Osteocyte (in vitro differentiated cells): ENCODE measurements around the gene EDIL3. TPM values are rescaled to one million over a fixed set of nuclear protein-coding genes. Genes with fewer than 3 reads are reported as not detected.
A peak's percentile ranks its signal among the peaks of the same experiment; 100 is the strongest.

Source experiments
- DNase-seq: peaks from one replicate; pipeline ENCODE4 v3.0.0; 2021; ENCODE audit warnings: mixed read lengths; ENCODE audit not compliant: unreplicated experiment; ENCODE audit errors: extremely low spot score
- H3K27ac Mint-ChIP-seq: one replicate; pipeline ENCODE4 v1.8.0; 2021; ENCODE audit warnings: mild to moderate bottlenecking, mixed read lengths; ENCODE audit not compliant: unreplicated experiment
- H3K27me3 Mint-ChIP-seq: one replicate; pipeline ENCODE4 v1.8.0; 2021; ENCODE audit warnings: mixed read lengths; ENCODE audit not compliant: unreplicated experiment
- H3K36me3 Mint-ChIP-seq: one replicate; pipeline ENCODE4 v1.8.0; 2021; ENCODE audit warnings: mixed read lengths; ENCODE audit not compliant: unreplicated experiment
- H3K4me1 Mint-ChIP-seq: one replicate; pipeline ENCODE4 v1.8.0; 2021; ENCODE audit warnings: mixed read lengths; ENCODE audit not compliant: unreplicated experiment
- H3K4me3 Mint-ChIP-seq: one replicate; pipeline ENCODE4 v1.8.0; 2021; ENCODE audit warnings: mild to moderate bottlenecking, moderate library complexity, mixed read lengths; ENCODE audit not compliant: unreplicated experiment
- H3K9me3 Mint-ChIP-seq: one replicate; pipeline ENCODE4 v1.8.0; 2021; ENCODE audit warnings: mixed read lengths; ENCODE audit not compliant: unreplicated experiment
- CTCF ChIP-seq: fragments of 200-600 bp; sonication (generic); IDR thresholded peaks from 2 replicates; pipeline ENCODE4 v1.5.0; 2021; ENCODE audit warnings: antibody characterized with exemption, mild to moderate bottlenecking, moderate library complexity
- total RNA-seq: library from RNA; stranded (reverse); gene quantifications from 2 replicates; pipeline ENCODE4 v1.2.1, GENCODE V29; 2021

Gene EDIL3
- total RNA-seq, 1 donor from 2014 or later, result 470 TPM

GRCh38 chr5:84213861-84214260 is 170.8 kb downstream of the EDIL3 start:
- DNase-seq, result no peak
- H3K4me3 Mint-ChIP-seq, result no peak overlapping the region

GRCh38 chr5:84213212-84213611 is 171.5 kb downstream of the EDIL3 start:
- DNase-seq, result no peak
- no peak overlapping the region for H3K4me3 Mint-ChIP-seq
- H3K27me3 Mint-ChIP-seq, result no peaks in the 10 kb centered on the region
- no peaks in the 10 kb centered on the region for H3K9me3 Mint-ChIP-seq
- peaks cover 41% of the 10 kb centered on the region for H3K4me1 Mint-ChIP-seq
- H3K27ac Mint-ChIP-seq, result peak overlapping the region; percentile 12
- H3K36me3 Mint-ChIP-seq, result peaks cover 15% of the 10 kb centered on the region
- TF ChIP-seq CTCF, result no peak

More at GRCh38 chr5:84213861-84214260, 170.8 kb downstream of the EDIL3 start:
- Mint-ChIP-seq H3K27me3 (no peaks in the 10 kb centered on the region), H3K36me3 (peaks cover 17% of the 10 kb centered on the region), H3K4me1 (peaks cover 45% of the 10 kb centered on the region), H3K9me3 (no peaks in the 10 kb centered on the region), H3K27ac (no peak overlapping the region)
- no peak for TF ChIP-seq CTCF

GRCh38 chr5:84204772-84205171 is 179.9 kb downstream of the EDIL3 start:
- no peak for TF ChIP-seq CTCF
- no peaks in the 10 kb centered on the region for H3K9me3 Mint-ChIP-seq

GRCh38 chr5:84202136-84202535 is 182.5 kb downstream of the EDIL3 start:
- no peak for TF ChIP-seq CTCF
- peaks cover under 1% of the 10 kb centered on the region for H3K9me3 Mint-ChIP-seq
- H3K27me3 Mint-ChIP-seq, result no peaks in the 10 kb centered on the region
- H3K27ac Mint-ChIP-seq, result peak overlapping the region; percentile 2
- peaks cover 11% of the 10 kb centered on the region for H3K36me3 Mint-ChIP-seq
- no peak for DNase-seq
- no peak overlapping the region for H3K4me3 Mint-ChIP-seq
- peaks cover 25% of the 10 kb centered on the region for H3K4me1 Mint-ChIP-seq

More at GRCh38 chr5:84204772-84205171, 179.9 kb downstream of the EDIL3 start:
- H3K4me3 Mint-ChIP-seq, result no peak overlapping the region
- H3K27me3 Mint-ChIP-seq, result no peaks in the 10 kb centered on the region
- no peak for DNase-seq
- peaks cover 20% of the 10 kb centered on the region for H3K4me1 Mint-ChIP-seq
- no peak overlapping the region for H3K27ac Mint-ChIP-seq
- peaks cover 1% of the 10 kb centered on the region for H3K36me3 Mint-ChIP-seq

GRCh38 chr5:84197538-84197937 is 187.1 kb downstream of the EDIL3 start:
- H3K27me3 Mint-ChIP-seq, result no peaks in the 10 kb centered on the region
- TF ChIP-seq CTCF, result no peak
- H3K27ac Mint-ChIP-seq, result no peak overlapping the region
- H3K4me3 Mint-ChIP-seq, result no peak overlapping the region
- H3K36me3 Mint-ChIP-seq, result peaks cover 18% of the 10 kb centered on the region
- peaks cover 4% of the 10 kb centered on the region for H3K9me3 Mint-ChIP-seq
- H3K4me1 Mint-ChIP-seq, result peaks cover 25% of the 10 kb centered on the region
- no peak for DNase-seq
